K562 (cell line): ENCODE results near the gene PLXDC2. TPM values are rescaled to one million over a fixed set of nuclear protein-coding genes. Genes with fewer than 3 reads are reported as not detected.

Experiments used
- ATAC-seq: fragments of 200-7000 bp; cut with Tn5 transposase; 3 replicates; pipeline ENCODE4 v1.9.1; 2020; ENCODE audit warnings: moderate library complexity
- BruUV-seq: library from RNA; stranded (reverse); fragments of 400-500 nt; replicated peaks from 2 replicates; lab custom pipeline; 2021; lab: Mats Ljungman, UMichigan
- CTCF ChIA-PET: fragments of 300-600 bp; formaldehyde crosslinking; extraction: SDS; loops from one replicate; lab custom pipeline; 2021; ENCODE audit warnings: low intra/inter-chr PET ratio; lab: Yijun Ruan, JAX
- POLR2A ChIA-PET: fragments of 300-600, 350-650 bp; sonication (Branson Sonifier 250); formaldehyde crosslinking; extraction: SDS; loops from one replicate; lab custom pipeline; 2021; ENCODE audit warnings: antibody characterized with exemption, inconsistent platforms; lab: Yijun Ruan, JAX
- DNase-seq, 4 experiments: peaks; one replicate each; pipeline versions ENCODE4 v3.0.0 to v3.0.0-alpha.2; 2011 to 2018; ENCODE audit warnings: low spot score in 3 of 4, mixed read lengths in 3 of 4; ENCODE audit errors: extremely low read depth in 1 of 4
- FAIRE-seq: peaks from 2 replicates; lab custom pipeline; 2011; peaks lifted over from hg19 to GRCh38; lab: Jason Lieb, UNC
- H2AFZ ChIP-seq: 2 replicates; pipeline ENCODE4 v1.6.0; 2011; ENCODE audit warnings: low read depth, low read length, control low read depth, inconsistent platforms
- H3K27ac ChIP-seq: fragments of 200-600 bp; 3 replicates; pipeline ENCODE4 v1.8.0; 2011; ENCODE audit warnings: low read depth, mild to moderate bottlenecking, control low read depth, inconsistent platforms, low read length, moderate library complexity, mixed read lengths; ENCODE audit errors: extremely low read depth
- H3K27me3 ChIP-seq, 2 experiments: fragments of 300-600 bp in 1 of 2; 2 replicates in 1 of 2; 3 replicates in 1 of 2; pipeline versions ENCODE4 v1.6.0 to v1.8.0; 2011; ENCODE audit warnings: inconsistent platforms in 2 of 2, low read length in 2 of 2, mild to moderate bottlenecking in 1 of 2, mixed read lengths in 1 of 2, moderate library complexity in 1 of 2; ENCODE audit not compliant: control insufficient read depth in 2 of 2, insufficient read depth in 2 of 2
- H3K36me3 ChIP-seq: fragments of 300-600 bp; 3 replicates; pipeline ENCODE4 v1.8.0; 2011; ENCODE audit warnings: mild to moderate bottlenecking, low read length, inconsistent platforms; ENCODE audit not compliant: control insufficient read depth, insufficient read depth
- H3K4me1 ChIP-seq, 2 experiments: fragments of 200-600 bp in 1 of 2; replicated peaks in 1 of 2; 2 replicates in 1 of 2; 3 replicates in 1 of 2; pipeline versions ENCODE4 v1.5.1 to v1.8.0; 2011; ENCODE audit warnings: inconsistent platforms in 2 of 2, low read length in 2 of 2, mild to moderate bottlenecking in 1 of 2, mixed read lengths in 1 of 2, moderate library complexity in 1 of 2; ENCODE audit not compliant: control insufficient read depth in 2 of 2, insufficient read depth in 2 of 2
- H3K4me2 ChIP-seq: 2 replicates; pipeline ENCODE4 v1.6.1; 2011; ENCODE audit warnings: low read length, control low read depth, inconsistent platforms, mixed read lengths; ENCODE audit not compliant: insufficient read depth
- H3K4me3 ChIP-seq: fragments of 200-600 bp; sonication (generic), shearing (Covaris generic); 2 replicates; pipeline ENCODE4 v1.5.1; 2016; ENCODE audit warnings: control low read depth, inconsistent platforms
- H3K79me2 ChIP-seq: fragments of 200-600 bp; 3 replicates; pipeline ENCODE4 v1.8.0; 2011; ENCODE audit warnings: low read length, inconsistent platforms; ENCODE audit not compliant: control insufficient read depth, insufficient read depth
- H3K9ac ChIP-seq, 2 experiments: 2 replicates each; pipeline versions ENCODE4 v1.6.0 to v1.6.1; 2011; ENCODE audit warnings: low read depth in 2 of 2, low read length in 2 of 2, control low read depth in 1 of 2, inconsistent platforms in 1 of 2, mild to moderate bottlenecking in 1 of 2, mixed read lengths in 1 of 2; ENCODE audit not compliant: insufficient read depth in 1 of 2
- H3K9me1 ChIP-seq: one replicate; pipeline ENCODE4 v1.6.0; 2011; ENCODE audit warnings: inconsistent platforms, mild to moderate bottlenecking, low read length, moderate library complexity; ENCODE audit not compliant: control insufficient read depth, insufficient read depth
- H3K9me3 ChIP-seq: replicated peaks from 2 replicates; pipeline ENCODE4 v1.5.1; 2011; ENCODE audit warnings: low read depth, low read length, inconsistent platforms; ENCODE audit not compliant: control insufficient read depth, insufficient read depth
- H4K20me1 ChIP-seq: replicated peaks from 2 replicates; pipeline ENCODE4 v1.6.1; 2011; ENCODE audit warnings: low read length, inconsistent platforms, mixed read lengths; ENCODE audit not compliant: control insufficient read depth, insufficient read depth
- ARID2 ChIP-seq: fragments of 450-650 bp; IDR thresholded peaks from 2 replicates; pipeline ENCODE4 v1.6.1; 2017; ENCODE audit warnings: antibody characterized with exemption, mild to moderate bottlenecking
- BRF1 ChIP-seq: IDR thresholded peaks from 3 replicates; pipeline ENCODE4 v1.6.1; 2011; ENCODE audit warnings: borderline replicate concordance, mild to moderate bottlenecking; ENCODE audit not compliant: insufficient read length; ENCODE audit errors: extremely low read depth
- CHD2 ChIP-seq: IDR thresholded peaks from 2 replicates; pipeline ENCODE4 v1.6.1; 2011; ENCODE audit warnings: low read depth, low read length
- RB1 ChIP-seq: fragments of 450-650 bp; IDR thresholded peaks from 2 replicates; pipeline ENCODE4 v1.6.1; 2017; ENCODE audit warnings: low read depth, mild to moderate bottlenecking
- SAP30 ChIP-seq: fragments of 200-600 bp; sonication (generic); IDR thresholded peaks from 2 replicates; pipeline ENCODE4 v1.6.1; 2012; ENCODE audit warnings: borderline replicate concordance, low read depth, mild to moderate bottlenecking, moderate library complexity, low read length, control low read depth, inconsistent platforms; ENCODE audit not compliant: insufficient read depth, poor library complexity, severe bottlenecking
- SREBF2 ChIP-seq: sonication (generic); formaldehyde crosslinking; IDR thresholded peaks from 2 replicates; pipeline ENCODE4 v1.4.0; 2020; ENCODE audit warnings: mild to moderate bottlenecking, missing genetic modification reagents
- WGBS: fragments of 100-300 bp; shearing (Covaris generic); methylation state at CpG from one replicate; pipeline ENCODE4 v1.1.6; 2016; ENCODE audit warnings: low coverage, mixed read lengths; ENCODE audit not compliant: insufficient coverage; ENCODE audit errors: missing lambda C conversion rate; 5-methylcytosine and 5-hydroxymethylcytosine counted together
- in situ Hi-C: fragments of 300-500 bp; cut with MboI; formaldehyde crosslinking; loops from 4 replicates; pipeline ENCODE4 v1.15.0; 2018; ENCODE audit warnings: inconsistent platforms, mixed read lengths
- intact Hi-C: fragments of 100-400 bp; cut with micrococcal nuclease; formaldehyde crosslinking; loops from 2 replicates; pipeline ENCODE4 v1.14.2; 2022
- polyA plus RNA-seq, 8 experiments: library from polyadenylated mRNA; depleted of rRNA in 4 of 8; stranded (reverse) in 5 of 8; unstranded in 3 of 8; fragments of >200 nt; fragmentation: Nextera tagmentation in 2 of 8; fragmentation: Illumina TruSeq in 1 of 8; extraction: Ambion mirVana in 2 of 8; extraction: Trizol in 1 of 8; gene quantifications; 2 replicates each; pipeline versions ENCODE4 v1.2.1 to v1.2.3, GENCODE V29; 2011 to 2014; ENCODE audit warnings: inconsistent platforms in 1 of 8, missing spikeins in 1 of 8
- total RNA-seq, 7 experiments: library from RNA; depleted of rRNA in 6 of 7; stranded (reverse); fragments of >200 nt in 6 of 7; fragmentation: Illumina TruSeq in 2 of 7; extraction: Trizol in 2 of 7; gene quantifications; 2 replicates each; pipeline versions ENCODE4 v1.2.1 to v1.2.3, GENCODE V29; 2011 to 2021; ENCODE audit warnings: low replicate concordance in 1 of 7
- TF ChIP-seq, protein P1 (sequence below): fragments of 250-450 bp; sonication (Bioruptor Pico); IDR thresholded peaks from 2 replicates; pipeline ENCODE4 v1.9.0; 2021; ENCODE audit warnings: mild to moderate bottlenecking, inconsistent platforms
- TF ChIP-seq, protein P2 (sequence below): IDR thresholded peaks from 3 replicates; pipeline ENCODE4 v1.6.1; 2011; ENCODE audit warnings: borderline replicate concordance, mild to moderate bottlenecking, moderate library complexity; ENCODE audit not compliant: insufficient read length; ENCODE audit errors: extremely low read depth
- TF ChIP-seq, protein P3 (sequence below): fragments of 450-650 bp; conservative IDR thresholded peaks from 2 replicates; pipeline ENCODE4 v1.6.1; 2016; ENCODE audit warnings: missing genetic modification characterization, low read depth, mild to moderate bottlenecking, control low read depth, missing compliant biosample characterization
- TF ChIP-seq, protein P4 (sequence below): fragments of 450-650 bp; IDR thresholded peaks from 2 replicates; pipeline ENCODE4 v1.6.1; 2016; ENCODE audit warnings: mild to moderate bottlenecking

PLXDC2 gene
- total and polyA plus RNA-seq, 9 of the 15 experiments (the other 6 are each of a cell fraction or from before 2014, with no cell fraction given), result 0.01 to 0.33 (median 0.10) TPM; not detected in 3

DNA sequence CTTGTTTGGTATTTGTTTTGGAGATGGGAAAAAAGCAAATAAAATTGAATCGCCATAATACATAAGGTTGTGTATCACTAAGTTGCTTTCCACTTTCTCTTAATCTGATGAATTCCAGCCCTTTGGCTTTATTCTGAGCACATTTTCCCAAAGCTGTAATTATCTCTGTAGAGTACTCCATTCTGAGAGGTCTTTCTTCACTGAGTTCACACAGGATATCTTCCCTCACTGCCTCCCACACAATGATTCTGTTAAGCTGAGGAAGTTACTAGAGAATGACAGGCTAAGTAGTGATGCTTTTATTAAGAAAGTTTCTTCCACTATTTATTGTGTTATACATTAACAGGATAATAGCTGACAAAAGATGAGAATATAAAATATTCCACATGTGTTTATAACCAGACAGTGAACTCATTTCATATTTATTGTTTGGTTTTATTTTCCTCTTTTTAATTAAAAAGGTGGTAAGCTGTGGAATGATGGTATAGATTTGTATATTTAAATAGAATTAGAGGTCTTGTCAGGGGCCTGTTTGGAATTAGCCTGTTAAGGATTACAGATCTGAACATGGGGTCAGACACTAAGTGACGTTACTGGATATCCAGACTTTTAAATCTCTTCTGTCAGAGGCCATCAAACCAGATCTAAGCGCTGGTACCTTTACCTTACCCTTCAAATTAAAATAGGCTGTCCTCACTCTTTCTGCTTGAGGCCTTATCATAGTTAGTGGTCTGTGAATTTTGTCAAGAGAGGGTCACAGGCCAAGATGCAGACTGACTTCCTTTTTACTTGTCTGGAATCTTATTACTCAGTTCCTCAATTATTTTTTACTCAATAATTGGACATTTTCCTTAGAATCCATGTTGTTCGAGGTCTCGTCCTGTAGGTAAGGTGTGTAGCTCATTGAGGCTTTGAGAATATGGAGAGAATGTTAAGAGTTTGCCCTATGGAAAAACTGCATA, 8.4 kb downstream of the PLXDC2 start:
- H3K79me2 ChIP-seq, result no peaks in the 10 kb centered on the region
- no peaks in the 10 kb centered on the region for H4K20me1 ChIP-seq
- no peak overlapping the region for H3K4me3 ChIP-seq
- ChIA-PET CTCF (no interaction called here), POLR2A (no interaction called here)
- no peak overlapping the region for H2AFZ ChIP-seq
- H3K9ac ChIP-seq, result no peak overlapping the region
- BruUV-seq, result no TSS peak
- no peaks in the 10 kb centered on the region for H3K9me1 ChIP-seq
- no peak for FAIRE-seq
- H3K9me3 ChIP-seq, result no peaks in the 10 kb centered on the region
- in situ Hi-C loops, result no loop called here
- H3K36me3 ChIP-seq, result no peaks in the 10 kb centered on the region
- intact Hi-C loops, result loop anchor here (5.0 kb wide), 1 partner anchor 1028 kb away; no protein-coding TSS in a partner anchor
- 0% methylated on average over 5 of the region's 5 CpGs for WGBS
- H3K27me3 ChIP-seq, result no peaks in the 10 kb centered on the region
- DNase-seq, result no peak
- ATAC-seq, result no peak
- no peaks in the 10 kb centered on the region for H3K4me1 ChIP-seq
- H3K27ac ChIP-seq, result no peak overlapping the region
- H3K4me2 ChIP-seq, result no peak overlapping the region
- TF ChIP-seq SREBF2 (CRISPR knock-in tag), result no peak
- no peak for TF ChIP-seq SAP30
- no peak for TF ChIP-seq RB1
- TF ChIP-seq CHD2, result no peak
- TF ChIP-seq, protein P1, sequence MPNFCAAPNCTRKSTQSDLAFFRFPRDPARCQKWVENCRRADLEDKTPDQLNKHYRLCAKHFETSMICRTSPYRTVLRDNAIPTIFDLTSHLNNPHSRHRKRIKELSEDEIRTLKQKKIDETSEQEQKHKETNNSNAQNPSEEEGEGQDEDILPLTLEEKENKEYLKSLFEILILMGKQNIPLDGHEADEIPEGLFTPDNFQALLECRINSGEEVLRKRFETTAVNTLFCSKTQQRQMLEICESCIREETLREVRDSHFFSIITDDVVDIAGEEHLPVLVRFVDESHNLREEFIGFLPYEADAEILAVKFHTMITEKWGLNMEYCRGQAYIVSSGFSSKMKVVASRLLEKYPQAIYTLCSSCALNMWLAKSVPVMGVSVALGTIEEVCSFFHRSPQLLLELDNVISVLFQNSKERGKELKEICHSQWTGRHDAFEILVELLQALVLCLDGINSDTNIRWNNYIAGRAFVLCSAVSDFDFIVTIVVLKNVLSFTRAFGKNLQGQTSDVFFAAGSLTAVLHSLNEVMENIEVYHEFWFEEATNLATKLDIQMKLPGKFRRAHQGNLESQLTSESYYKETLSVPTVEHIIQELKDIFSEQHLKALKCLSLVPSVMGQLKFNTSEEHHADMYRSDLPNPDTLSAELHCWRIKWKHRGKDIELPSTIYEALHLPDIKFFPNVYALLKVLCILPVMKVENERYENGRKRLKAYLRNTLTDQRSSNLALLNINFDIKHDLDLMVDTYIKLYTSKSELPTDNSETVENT (CRISPR knock-in tag), result no peak
- TF ChIP-seq, protein P2, sequence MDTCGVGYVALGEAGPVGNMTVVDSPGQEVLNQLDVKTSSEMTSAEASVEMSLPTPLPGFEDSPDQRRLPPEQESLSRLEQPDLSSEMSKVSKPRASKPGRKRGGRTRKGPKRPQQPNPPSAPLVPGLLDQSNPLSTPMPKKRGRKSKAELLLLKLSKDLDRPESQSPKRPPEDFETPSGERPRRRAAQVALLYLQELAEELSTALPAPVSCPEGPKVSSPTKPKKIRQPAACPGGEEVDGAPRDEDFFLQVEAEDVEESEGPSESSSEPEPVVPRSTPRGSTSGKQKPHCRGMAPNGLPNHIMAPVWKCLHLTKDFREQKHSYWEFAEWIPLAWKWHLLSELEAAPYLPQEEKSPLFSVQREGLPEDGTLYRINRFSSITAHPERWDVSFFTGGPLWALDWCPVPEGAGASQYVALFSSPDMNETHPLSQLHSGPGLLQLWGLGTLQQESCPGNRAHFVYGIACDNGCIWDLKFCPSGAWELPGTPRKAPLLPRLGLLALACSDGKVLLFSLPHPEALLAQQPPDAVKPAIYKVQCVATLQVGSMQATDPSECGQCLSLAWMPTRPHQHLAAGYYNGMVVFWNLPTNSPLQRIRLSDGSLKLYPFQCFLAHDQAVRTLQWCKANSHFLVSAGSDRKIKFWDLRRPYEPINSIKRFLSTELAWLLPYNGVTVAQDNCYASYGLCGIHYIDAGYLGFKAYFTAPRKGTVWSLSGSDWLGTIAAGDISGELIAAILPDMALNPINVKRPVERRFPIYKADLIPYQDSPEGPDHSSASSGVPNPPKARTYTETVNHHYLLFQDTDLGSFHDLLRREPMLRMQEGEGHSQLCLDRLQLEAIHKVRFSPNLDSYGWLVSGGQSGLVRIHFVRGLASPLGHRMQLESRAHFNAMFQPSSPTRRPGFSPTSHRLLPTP, result no peak
- TF ChIP-seq, protein P3, sequence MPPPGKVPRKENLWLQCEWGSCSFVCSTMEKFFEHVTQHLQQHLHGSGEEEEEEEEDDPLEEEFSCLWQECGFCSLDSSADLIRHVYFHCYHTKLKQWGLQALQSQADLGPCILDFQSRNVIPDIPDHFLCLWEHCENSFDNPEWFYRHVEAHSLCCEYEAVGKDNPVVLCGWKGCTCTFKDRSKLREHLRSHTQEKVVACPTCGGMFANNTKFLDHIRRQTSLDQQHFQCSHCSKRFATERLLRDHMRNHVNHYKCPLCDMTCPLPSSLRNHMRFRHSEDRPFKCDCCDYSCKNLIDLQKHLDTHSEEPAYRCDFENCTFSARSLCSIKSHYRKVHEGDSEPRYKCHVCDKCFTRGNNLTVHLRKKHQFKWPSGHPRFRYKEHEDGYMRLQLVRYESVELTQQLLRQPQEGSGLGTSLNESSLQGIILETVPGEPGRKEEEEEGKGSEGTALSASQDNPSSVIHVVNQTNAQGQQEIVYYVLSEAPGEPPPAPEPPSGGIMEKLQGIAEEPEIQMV (tag), result no peak
- no peak for TF ChIP-seq BRF1
- TF ChIP-seq, protein P4, sequence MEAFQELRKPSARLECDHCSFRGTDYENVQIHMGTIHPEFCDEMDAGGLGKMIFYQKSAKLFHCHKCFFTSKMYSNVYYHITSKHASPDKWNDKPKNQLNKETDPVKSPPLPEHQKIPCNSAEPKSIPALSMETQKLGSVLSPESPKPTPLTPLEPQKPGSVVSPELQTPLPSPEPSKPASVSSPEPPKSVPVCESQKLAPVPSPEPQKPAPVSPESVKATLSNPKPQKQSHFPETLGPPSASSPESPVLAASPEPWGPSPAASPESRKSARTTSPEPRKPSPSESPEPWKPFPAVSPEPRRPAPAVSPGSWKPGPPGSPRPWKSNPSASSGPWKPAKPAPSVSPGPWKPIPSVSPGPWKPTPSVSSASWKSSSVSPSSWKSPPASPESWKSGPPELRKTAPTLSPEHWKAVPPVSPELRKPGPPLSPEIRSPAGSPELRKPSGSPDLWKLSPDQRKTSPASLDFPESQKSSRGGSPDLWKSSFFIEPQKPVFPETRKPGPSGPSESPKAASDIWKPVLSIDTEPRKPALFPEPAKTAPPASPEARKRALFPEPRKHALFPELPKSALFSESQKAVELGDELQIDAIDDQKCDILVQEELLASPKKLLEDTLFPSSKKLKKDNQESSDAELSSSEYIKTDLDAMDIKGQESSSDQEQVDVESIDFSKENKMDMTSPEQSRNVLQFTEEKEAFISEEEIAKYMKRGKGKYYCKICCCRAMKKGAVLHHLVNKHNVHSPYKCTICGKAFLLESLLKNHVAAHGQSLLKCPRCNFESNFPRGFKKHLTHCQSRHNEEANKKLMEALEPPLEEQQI, result no peak
- no peak for TF ChIP-seq ARID2
